ENCODE measurements around the gene KLHDC1.
"Not testable (repeated sequence)": the region's sequence is repeated elsewhere in the genome, so short reads cannot be mapped to it uniquely, and the experiment has no call there.

GRCh38 chr14:49721733-49722435, 29.0 kb downstream of the KLHDC1 start:
- TF ChIP-seq POLR2A, POLR2AphosphoS5 (IDR thresholded peaks at IDR 0.05): not testable (repeated sequence)
- TF ChIP-seq, protein P1, sequence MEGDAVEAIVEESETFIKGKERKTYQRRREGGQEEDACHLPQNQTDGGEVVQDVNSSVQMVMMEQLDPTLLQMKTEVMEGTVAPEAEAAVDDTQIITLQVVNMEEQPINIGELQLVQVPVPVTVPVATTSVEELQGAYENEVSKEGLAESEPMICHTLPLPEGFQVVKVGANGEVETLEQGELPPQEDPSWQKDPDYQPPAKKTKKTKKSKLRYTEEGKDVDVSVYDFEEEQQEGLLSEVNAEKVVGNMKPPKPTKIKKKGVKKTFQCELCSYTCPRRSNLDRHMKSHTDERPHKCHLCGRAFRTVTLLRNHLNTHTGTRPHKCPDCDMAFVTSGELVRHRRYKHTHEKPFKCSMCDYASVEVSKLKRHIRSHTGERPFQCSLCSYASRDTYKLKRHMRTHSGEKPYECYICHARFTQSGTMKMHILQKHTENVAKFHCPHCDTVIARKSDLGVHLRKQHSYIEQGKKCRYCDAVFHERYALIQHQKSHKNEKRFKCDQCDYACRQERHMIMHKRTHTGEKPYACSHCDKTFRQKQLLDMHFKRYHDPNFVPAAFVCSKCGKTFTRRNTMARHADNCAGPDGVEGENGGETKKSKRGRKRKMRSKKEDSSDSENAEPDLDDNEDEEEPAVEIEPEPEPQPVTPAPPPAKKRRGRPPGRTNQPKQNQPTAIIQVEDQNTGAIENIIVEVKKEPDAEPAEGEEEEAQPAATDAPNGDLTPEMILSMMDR (IDR thresholded peaks at IDR 0.05), result not testable (repeated sequence)
